ES-I3 (cell line): ENCODE data around the gene NRG2.

Source experiments
- H3K36me3 ChIP-seq: 2 replicates; pipeline ENCODE4 v1.6.1; 2013; ENCODE audit warnings: mild to moderate bottlenecking, low read length, control low read depth, moderate library complexity; ENCODE audit not compliant: insufficient read depth
- H3K4me1 ChIP-seq: 2 replicates; pipeline ENCODE4 v1.6.1; 2013; ENCODE audit warnings: mild to moderate bottlenecking, control low read depth, low read length; ENCODE audit not compliant: insufficient read depth
- H3K9ac ChIP-seq: 2 replicates; pipeline ENCODE4 v1.6.1; 2013; ENCODE audit warnings: low read depth, mild to moderate bottlenecking, low read length, moderate library complexity
- H3K9me3 ChIP-seq: 2 replicates; pipeline ENCODE4 v1.6.1; 2013; ENCODE audit warnings: mild to moderate bottlenecking, low read length, moderate library complexity; ENCODE audit not compliant: control insufficient read depth, insufficient read depth

The NRG2 gene

DNA sequence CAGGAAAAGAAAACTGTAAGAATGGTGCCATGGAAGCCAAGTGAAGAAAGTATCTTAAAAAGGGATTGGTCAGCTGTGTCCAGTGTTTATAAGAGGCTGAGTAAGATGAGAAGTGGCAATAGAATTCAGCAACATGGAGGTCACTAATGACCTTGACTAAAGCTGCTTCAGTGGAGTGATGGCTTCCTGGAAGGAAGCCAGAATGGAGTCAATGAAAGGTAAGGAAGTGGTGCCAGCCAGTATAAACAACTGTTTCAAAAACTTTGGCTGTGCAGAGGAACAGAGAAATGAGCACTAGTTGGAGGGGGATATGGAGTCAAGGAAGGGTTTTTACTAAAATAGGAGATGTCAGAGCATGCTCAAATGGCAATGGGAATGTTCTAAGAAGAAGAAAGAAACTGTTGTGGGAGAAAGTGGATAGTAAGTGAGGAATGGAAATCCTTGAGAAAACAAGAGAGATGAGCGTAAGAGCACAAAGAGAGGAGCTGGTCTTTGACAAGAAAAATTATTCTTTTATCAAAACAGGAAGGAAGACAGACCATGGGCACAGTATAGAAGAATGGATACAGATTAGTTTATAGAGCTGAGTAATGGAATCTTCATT, 11.1 kb upstream of the NRG2 start:
- H3K9ac ChIP-seq: no peak overlapping the region
- no peaks in the 10 kb centered on the region for H3K36me3 ChIP-seq

GRCh38 chr5:140051950-140052349, 8.9 kb upstream of the NRG2 start:
- Histone ChIP-seq H3K9ac (no peak overlapping the region), H3K36me3 (no peaks in the 10 kb centered on the region), H3K9me3 (no peaks in the 10 kb centered on the region), H3K4me1 (peaks cover 3% of the 10 kb centered on the region; the same call in 1 of the 2 replicates)

More for the DNA sequence above, 11.1 kb upstream of the NRG2 start:
- peaks cover 3% of the 10 kb centered on the region; the same call in 1 of the 2 replicates for H3K4me1 ChIP-seq
- H3K9me3 ChIP-seq: no peaks in the 10 kb centered on the region

DNA sequence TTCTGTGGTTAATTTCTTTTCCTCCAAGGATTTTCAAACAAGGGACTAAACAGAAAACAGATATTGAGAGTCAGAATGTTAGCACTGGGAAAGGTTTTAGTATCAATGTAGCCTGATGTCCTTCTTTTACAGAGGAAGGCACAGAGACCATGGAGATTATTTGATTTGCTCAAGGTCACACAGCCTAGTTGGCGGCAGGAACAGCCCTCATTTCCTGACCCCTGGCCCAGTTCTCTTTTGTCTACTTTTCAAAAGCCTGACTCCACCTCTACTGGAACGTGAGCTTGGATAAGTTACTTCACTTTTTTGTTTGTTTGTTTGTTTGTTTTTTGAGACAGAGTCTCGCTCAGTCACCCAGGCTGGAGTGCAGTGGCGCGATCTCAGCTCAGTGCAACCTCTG, 6.6 kb upstream of the NRG2 start:
- Histone ChIP-seq H3K4me1 (no peaks in the 10 kb centered on the region), H3K36me3 (no peaks in the 10 kb centered on the region), H3K9ac (no peak overlapping the region), H3K9me3 (no peaks in the 10 kb centered on the region)

- Histone ChIP-seq H3K9me3 (no peaks in the 10 kb centered on the region; the same call in 1 of the 2 replicates), H3K9ac (no peak overlapping the region), H3K36me3 (no peaks in the 10 kb centered on the region), H3K4me1 (no peaks in the 10 kb centered on the region)
Measured at GRCh38 chr5:140049205-140049604, 6.1 kb upstream of the NRG2 start.

DNA sequence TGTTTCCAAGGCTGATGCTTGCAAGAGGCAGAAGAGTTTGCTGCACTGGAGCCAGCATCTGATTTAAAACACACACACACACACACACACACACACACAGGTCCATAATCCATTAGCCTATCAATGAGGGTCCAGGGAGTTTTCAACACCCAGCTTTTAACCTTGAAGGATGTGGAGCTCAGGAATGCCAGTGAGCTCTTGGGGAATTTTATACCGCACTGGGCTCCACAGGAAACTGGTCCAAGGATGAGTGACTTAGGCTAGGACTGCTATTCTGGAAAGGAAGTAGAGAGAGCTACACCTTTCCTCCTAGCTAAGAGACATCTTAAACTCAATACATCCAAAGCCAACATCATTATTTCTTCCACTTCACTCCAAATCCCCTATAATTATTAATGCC, 942 bp upstream of the NRG2 start:
- Histone ChIP-seq H3K9ac (no peak overlapping the region), H3K36me3 (no peaks in the 10 kb centered on the region), H3K9me3 (no peaks in the 10 kb centered on the region; the same call in 1 of the 2 replicates), H3K4me1 (peaks cover 8% of the 10 kb centered on the region)

DNA sequence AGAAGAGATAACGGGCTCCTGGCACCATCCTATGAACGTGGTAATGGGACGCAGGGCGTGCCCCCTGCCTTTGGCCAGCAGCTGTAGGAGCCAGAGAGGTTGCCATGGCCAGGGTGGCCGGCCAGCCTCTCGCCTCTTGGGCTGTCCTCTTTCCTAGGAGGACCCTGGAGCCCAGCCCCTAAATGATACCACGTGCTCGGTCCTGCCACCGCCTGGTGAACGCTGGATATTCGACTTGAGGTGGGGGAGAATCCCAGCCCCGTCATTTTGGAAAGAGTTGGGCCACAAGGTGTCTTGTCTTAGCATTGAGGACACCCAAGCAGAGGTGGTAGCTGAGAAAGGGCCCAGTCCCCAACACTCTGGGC, 391 bp upstream of the NRG2 start:
- Histone ChIP-seq H3K9ac (peak overlapping the region; percentile 57; the same call in 1 of the 2 replicates), H3K9me3 (no peaks in the 10 kb centered on the region; the same call in 1 of the 2 replicates), H3K4me1 (peaks cover 8% of the 10 kb centered on the region), H3K36me3 (no peaks in the 10 kb centered on the region)

DNA sequence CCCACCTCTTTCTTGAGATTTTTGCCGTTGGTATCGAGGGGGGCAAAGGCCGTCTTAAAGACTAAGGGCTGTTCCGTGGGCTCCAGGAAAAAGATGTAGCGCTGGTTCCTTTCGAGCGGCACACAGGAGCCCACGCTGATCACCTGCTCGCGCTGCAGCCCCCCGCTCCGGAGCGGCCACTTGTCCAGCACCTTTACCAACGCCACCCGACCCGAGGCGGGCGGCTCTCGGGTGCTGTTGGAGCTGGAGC, 781 bp downstream of the NRG2 start:
- H3K9me3 ChIP-seq: no peaks in the 10 kb centered on the region; the same call in 1 of the 2 replicates
- H3K4me1 ChIP-seq: peaks cover 8% of the 10 kb centered on the region
- peak overlapping the region; percentile 57; the same call in 1 of the 2 replicates for H3K9ac ChIP-seq
- no peaks in the 10 kb centered on the region for H3K36me3 ChIP-seq

GRCh38 chr5:140041492-140042392, 1.4 kb downstream of the NRG2 start:
- no peaks in the 10 kb centered on the region; the same call in 1 of the 2 replicates for H3K9me3 ChIP-seq
- H3K9ac ChIP-seq: peak overlapping the region; percentile 57; the same call in 1 of the 2 replicates
- peaks cover 8% of the 10 kb centered on the region for H3K4me1 ChIP-seq
- H3K36me3 ChIP-seq: no peaks in the 10 kb centered on the region

- no peak overlapping the region for H3K9ac ChIP-seq
- no peaks in the 10 kb centered on the region; the same call in 1 of the 2 replicates for H3K9me3 ChIP-seq
- no peaks in the 10 kb centered on the region for H3K36me3 ChIP-seq
- peaks cover 8% of the 10 kb centered on the region for H3K4me1 ChIP-seq
Measured at GRCh38 chr5:140041099-140041491, 2.0 kb downstream of the NRG2 start.

DNA sequence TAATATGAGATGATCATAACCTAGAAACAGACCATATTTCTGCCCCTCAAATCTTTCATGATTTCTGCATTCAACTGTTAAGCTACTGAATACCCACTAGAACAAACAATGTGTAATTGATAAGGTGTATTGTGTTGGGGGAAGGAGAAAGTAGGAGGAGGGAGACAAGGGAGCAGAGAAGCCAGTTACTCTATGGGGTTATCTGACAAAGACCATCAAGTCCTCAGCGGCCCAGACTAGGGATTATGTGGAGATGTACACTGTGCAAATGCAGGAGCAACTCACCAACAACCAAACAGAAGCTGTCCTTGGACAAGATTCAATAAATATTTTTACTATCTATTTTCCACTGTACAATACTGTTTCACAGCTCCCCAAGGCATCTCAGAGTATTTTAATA, 2.7 kb downstream of the NRG2 start:
- no peaks in the 10 kb centered on the region; the same call in 1 of the 2 replicates for H3K9me3 ChIP-seq
- H3K9ac ChIP-seq: no peak overlapping the region
- H3K4me1 ChIP-seq: peaks cover 8% of the 10 kb centered on the region
- no peaks in the 10 kb centered on the region for H3K36me3 ChIP-seq

DNA sequence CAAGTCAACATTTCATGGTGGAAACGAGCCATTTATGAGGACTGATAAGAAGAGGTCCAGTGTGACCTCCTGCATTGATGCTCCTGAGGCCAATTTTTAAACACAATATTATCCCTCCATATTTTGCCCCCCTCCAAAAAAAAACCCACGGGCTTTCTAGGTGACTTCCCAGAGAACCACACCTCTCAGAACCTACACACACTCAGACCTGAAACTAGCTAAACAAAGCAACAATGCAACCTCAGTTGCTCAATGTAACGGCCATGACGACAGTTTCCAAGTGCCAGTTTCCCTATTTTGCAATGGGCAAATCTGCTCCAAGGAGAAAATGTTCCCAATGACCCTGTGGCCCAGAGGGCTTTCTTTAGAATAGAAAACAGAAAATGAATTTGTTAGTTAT, 3.5 kb downstream of the NRG2 start:
- Histone ChIP-seq H3K9ac (no peak overlapping the region), H3K4me1 (peaks cover 8% of the 10 kb centered on the region), H3K36me3 (no peaks in the 10 kb centered on the region), H3K9me3 (no peaks in the 10 kb centered on the region; the same call in 1 of the 2 replicates)

GRCh38 chr5:140038373-140038957, 4.6 kb downstream of the NRG2 start:
- H3K9me3 ChIP-seq: no peaks in the 10 kb centered on the region
- H3K9ac ChIP-seq: no peak overlapping the region
- peaks cover 4% of the 10 kb centered on the region; the same call in 1 of the 2 replicates for H3K4me1 ChIP-seq
- no peaks in the 10 kb centered on the region for H3K36me3 ChIP-seq

DNA sequence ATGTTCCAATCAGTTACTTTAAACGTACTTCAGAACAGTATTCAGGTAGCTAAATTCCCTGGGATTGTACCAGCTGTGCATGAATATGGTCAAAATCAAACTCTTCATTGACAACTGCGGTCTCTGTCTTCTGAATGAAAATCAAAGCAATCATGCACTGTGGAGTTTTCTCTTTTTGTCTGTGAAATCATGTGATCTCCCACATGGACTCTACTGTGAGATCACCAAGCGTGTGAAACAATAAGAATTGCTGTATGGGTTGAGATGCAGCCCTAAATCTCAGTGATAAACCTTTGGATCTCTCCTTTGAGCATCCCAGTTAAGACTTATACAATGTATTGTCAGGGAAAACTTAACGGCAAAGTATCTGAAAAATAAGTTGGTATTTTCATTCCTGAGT, 6.1 kb downstream of the NRG2 start:
- Histone ChIP-seq H3K36me3 (no peaks in the 10 kb centered on the region), H3K9me3 (no peaks in the 10 kb centered on the region), H3K9ac (no peak overlapping the region), H3K4me1 (peaks cover 4% of the 10 kb centered on the region; the same call in 1 of the 2 replicates)

GRCh38 chr5:140035881-140036280, 7.2 kb downstream of the NRG2 start:
- Histone ChIP-seq H3K9ac (no peak overlapping the region), H3K4me1 (no peaks in the 10 kb centered on the region), H3K9me3 (no peaks in the 10 kb centered on the region), H3K36me3 (no peaks in the 10 kb centered on the region)
